Fibroblast of pulmonary artery (primary cell): ENCODE data around the gene CD226.
A peak's percentile ranks its signal among the peaks of the same experiment; 100 is the strongest.

ENCODE experiments used
- DNase-seq: peaks from one replicate; pipeline ENCODE4 v3.0.0-alpha.2; 2010; ENCODE audit warnings: low read depth
- H3K4me3 ChIP-seq: replicated peaks from 2 replicates; pipeline ENCODE4 v1.5.1; 2011; ENCODE audit warnings: low read depth, mild to moderate bottlenecking, control low read depth, low read length, moderate library complexity
- CTCF ChIP-seq: IDR thresholded peaks from 2 replicates; pipeline ENCODE4 v1.5.1; 2011; ENCODE audit warnings: mild to moderate bottlenecking, control low read depth, low read length, inconsistent platforms; ENCODE audit errors: missing control alignments

Gene CD226

GRCh38 chr18:69948919-69949537, 1.4 kb upstream of the CD226 start:
- no peak overlapping the region for H3K4me3 ChIP-seq
- peak; percentile 62 for DNase-seq

GRCh38 chr18:69948256-69948655, 583 bp upstream of the CD226 start:
- DNase-seq: no peak
- no peak overlapping the region for H3K4me3 ChIP-seq
- no peak for TF ChIP-seq CTCF

More at GRCh38 chr18:69948919-69949537, 1.4 kb upstream of the CD226 start:
- no peak for TF ChIP-seq CTCF

- no peak for DNase-seq
- no peak for TF ChIP-seq CTCF
- H3K4me3 ChIP-seq: no peak overlapping the region
Observed at GRCh38 chr18:69946608-69947155, 991 bp downstream of the CD226 start.

- no peak for DNase-seq
- H3K4me3 ChIP-seq: no peak overlapping the region
- no peak for TF ChIP-seq CTCF
Observed at GRCh38 chr18:69945220-69946114, 2.2 kb downstream of the CD226 start.

GRCh38 chr18:69944436-69944835, 3.2 kb downstream of the CD226 start:
- no peak for DNase-seq
- H3K4me3 ChIP-seq: no peak overlapping the region
- TF ChIP-seq CTCF: no peak

GRCh38 chr18:69943021-69943420, 4.7 kb downstream of the CD226 start:
- no peak overlapping the region for H3K4me3 ChIP-seq
- TF ChIP-seq CTCF: peak; percentile 29
- DNase-seq: no peak
